SHP77 (cell line): ENCODE data around the gene GAGE12J.
"Not testable (repeated sequence)": the region's sequence is repeated elsewhere in the genome, so short reads cannot be mapped to it uniquely, and the experiment has no call there.

ENCODE experiments used
- DNase-seq, 2 experiments: peaks; one replicate each; lab custom pipeline; 2025; lab: John Stamatoyannopoulos, UW

GAGE12J gene

DNA sequence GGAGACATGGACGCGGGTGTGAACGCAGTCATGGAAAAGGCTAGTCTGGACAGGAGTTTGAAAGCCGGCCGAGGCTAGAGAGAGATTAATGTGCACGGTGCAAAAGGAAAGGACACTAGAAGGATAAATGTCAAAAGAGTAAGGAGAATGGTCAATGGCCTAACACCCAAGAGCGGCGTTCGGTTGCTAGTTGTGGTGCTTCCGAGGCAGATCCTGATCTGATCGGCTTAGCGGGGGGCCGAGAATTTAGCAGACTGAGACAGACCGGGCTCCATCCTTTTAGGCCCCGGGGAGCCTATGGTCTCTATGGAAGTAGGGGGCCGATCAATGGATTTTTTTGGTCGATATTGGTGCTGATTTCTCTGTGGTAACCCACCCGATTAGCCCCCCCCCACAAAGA lies 11.5 kb upstream of the GAGE12J start:
- DNase-seq, result no peak

GRCh38 chrX:49312176-49312575 lies 9.7 kb upstream of the GAGE12J start:
- DNase-seq, result no peak

- no peak for DNase-seq
These were observed 5.8 kb upstream of the GAGE12J start for GRCh38 chrX:49316085-49316484.

DNA sequence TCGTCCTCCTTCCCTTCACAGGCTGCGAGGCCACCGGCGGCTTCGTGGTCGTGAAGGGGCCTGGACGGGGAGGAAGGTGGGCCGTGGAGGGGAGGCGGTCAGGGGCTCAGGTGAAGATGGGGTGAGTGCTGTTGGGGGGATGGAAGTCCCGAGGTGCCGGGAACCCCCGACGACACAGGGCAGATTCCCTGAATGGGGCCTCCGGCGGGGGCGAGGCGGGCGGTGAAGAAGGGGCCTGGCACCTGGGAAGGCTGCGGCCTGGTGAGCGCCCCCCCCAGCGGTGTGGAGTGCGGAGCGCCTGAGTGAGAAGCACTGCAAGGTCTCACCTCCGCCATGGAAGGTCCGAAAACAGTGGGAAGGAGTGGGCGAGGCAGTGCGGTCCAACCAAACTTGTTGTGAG lies 429 bp downstream of the GAGE12J start:
- DNase-seq, result not testable (repeated sequence)

GRCh38 chrX:49323735-49324134 lies 1.9 kb downstream of the GAGE12J start:
- DNase-seq, result not testable (repeated sequence)

DNA sequence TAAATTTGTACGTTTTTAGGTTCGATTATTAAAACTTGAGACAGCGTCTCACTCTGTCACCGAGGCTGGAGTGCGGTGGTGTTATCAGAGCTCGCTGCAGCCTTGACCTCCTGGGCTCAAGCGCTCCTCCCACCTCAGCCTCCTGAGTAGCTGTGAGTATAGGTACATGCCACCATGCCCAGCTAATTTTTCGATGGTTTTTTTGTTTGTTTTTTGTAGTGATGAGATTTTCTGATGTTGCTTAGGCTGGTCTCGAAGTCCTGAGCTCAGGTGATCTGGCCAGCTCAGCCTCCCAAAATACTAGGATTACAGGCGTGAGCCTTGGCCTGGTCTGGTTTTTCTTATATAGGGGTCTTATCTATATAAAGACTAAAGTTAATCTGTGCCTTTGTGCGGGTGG lies 8.6 kb downstream of the GAGE12J start:
- DNase-seq, result not testable (repeated sequence)

- not testable (repeated sequence) for DNase-seq
These were observed 9.4 kb downstream of the GAGE12J start, which contains the start of gene GAGE13 for GRCh38 chrX:49331282-49331681. Gene GAGE13 (plus strand): TSS chrX:49331582. CDS start chrX:49332738, 1,156 bp downstream.

DNA sequence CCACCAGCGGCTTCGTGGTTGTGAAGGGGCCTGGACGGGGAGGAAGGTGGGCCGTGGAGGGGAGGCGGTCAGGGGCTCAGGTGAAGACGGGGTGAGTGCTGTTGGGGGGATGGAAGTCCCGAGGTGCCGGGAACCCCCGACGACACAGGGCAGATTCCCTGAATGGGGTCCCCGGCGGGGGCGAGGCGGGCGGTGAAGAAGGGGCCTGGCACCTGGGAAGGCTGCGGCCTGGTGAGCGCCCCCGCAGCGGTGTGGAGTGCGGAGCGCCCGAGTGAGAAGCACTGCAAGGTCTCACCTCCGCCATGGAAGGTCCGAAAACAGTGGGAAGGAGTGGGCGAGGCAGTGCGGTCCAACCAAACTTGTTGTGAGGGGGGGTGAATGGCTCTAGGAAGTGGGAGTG lies 10.0 kb downstream of the GAGE12J start:
- DNase-seq, result not testable (repeated sequence)

DNA sequence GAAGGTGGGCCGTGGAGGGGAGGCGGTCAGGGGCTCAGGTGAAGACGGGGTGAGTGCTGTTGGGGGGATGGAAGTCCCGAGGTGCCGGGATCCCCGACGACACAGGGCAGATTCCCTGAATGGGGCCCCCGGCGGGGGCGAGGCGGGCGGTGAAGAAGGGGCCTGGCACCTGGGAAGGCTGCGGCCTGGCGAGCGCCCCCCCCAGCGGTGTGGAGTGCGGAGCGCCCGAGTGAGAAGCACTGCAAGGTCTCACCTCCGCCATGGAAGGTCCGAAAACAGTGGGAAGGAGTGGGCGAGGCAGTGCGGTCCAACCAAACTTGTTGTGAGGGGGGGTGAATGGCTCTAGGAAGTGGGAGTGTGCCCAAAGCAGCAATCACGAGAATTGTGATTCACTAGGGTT lies 19.6 kb downstream of the GAGE12J start:
- not testable (repeated sequence) for DNase-seq

DNA sequence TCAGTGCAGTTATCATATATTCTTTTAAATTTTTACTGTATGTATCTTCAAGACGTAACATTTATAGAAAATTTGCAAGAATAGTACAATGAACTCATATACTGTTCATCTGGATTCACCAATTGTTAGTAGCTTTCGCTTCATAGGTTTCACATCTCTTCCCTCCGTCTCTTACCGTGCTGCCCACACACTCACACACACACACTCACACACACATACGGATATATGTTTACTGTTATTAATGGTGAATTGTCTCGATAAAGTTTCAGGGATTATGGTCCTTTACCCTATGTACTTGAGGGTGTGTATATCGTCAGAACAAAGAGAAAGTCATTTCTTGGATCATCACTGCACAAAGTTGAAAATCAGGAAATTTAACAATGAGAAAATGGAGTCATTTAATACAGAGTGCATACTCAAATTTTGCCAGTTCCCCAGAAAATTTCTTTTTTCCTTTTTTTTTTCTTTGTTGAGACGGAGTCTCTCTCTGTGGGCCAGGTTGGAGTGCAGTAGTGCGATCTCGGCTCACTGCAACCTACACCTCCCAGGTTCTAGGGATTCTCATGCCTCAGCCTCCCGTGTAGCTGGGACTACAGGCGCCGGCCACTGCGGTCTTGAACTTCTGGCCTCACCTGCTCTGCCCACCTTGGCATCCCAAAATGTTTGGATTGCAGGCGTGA lies 22.8 kb downstream of the GAGE12J start:
- not testable (repeated sequence) for DNase-seq

DNA sequence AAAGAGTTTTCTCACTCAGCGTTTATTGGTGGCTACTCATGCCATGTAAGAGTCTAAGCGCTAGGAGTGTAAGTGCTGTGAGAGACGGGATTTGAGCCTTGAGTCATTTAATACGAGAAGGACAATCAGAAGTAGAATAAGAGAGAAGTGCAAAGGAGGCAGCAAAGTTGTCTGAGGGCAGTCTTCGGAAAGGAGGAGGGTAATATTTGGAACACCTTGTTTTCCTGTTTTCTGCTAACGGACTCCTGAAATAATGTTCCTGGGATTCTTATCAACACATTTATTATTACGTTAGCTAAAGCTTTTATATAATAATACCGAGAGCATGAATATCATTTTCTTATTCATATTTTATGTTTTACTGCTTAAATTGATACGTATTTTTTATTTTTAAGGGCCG lies 23.6 kb downstream of the GAGE12J start:
- DNase-seq, result not testable (repeated sequence)

GRCh38 chrX:49346150-49346549 lies 24.3 kb downstream of the GAGE12J start:
- DNase-seq, result not testable (repeated sequence)
